Endometrial microvascular endothelial cells (primary cell): ENCODE results near the gene BNIP3. TPM values are rescaled to one million over a fixed set of nuclear protein-coding genes. Genes with fewer than 3 reads are reported as not detected.
"Not testable (repeated sequence)": the region's sequence is repeated elsewhere in the genome, so short reads cannot be mapped to it uniquely, and the experiment has no call there.

Source experiments
- in situ Hi-C: cut with HindIII; loops from 2 replicates; pipeline ENCODE4 v1.10.0; 2017; ENCODE audit warnings: low sequenced_read_pairs, low pct_unique_long_range_greater_than_20kb; ENCODE audit errors: inconsistent ontology term
- total RNA-seq: library from RNA; depleted of rRNA; stranded (reverse); fragments of >200 nt; gene quantifications from one replicate; pipeline ENCODE4 v1.2.3, GENCODE V29; 2015; ENCODE audit errors: inconsistent ontology term

BNIP3 gene
- total RNA-seq, 1 donor from 2014 or later, result 96.4 TPM

DNA sequence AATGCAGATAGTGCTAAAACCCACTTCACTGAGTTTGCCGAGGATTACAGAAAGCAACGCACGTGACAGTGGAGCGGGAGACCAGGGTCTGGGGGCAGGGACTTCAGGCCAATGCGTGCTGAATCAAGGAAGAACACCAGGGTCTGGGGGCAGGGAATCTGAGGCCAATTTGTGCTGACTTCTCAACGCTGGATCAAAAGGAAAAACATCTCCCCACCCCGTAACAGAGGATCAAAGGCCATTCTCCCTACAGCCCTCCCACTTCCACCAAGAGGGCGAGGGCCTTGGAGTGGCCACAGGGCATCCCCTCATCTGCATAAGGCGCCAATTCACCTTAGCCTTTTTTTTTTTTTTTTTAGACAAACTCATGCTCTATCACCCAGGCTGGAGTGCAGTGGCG lies 22.3 kb upstream of the BNIP3 start:
- in situ Hi-C loops, result no loop called here

- in situ Hi-C loops, result no loop called here
These were observed 21.7 kb upstream of the BNIP3 start for GRCh38 chr10:132003282-132003924.

DNA sequence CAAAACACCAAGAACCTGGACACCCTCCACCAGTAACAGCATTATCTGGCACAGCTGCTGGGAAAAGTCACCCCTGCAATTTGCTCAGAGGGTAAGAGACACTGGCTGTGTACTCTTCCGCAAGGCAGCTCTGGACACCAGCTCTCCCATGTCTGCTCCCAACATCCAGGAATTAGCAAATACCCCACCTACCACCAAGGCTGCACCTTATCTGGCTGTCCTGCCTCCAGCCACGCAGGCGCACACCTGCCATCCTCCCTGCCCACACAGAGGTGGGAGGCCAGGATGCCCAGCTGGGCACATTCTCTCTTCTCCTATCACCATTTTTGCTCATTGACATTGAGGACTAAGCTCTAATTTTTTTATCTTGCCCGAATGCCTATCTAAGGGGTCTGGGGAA lies 20.3 kb upstream of the BNIP3 start:
- in situ Hi-C loops, result no loop called here

GRCh38 chr10:132001238-132001972 lies 19.7 kb upstream of the BNIP3 start:
- in situ Hi-C loops, result no loop called here

DNA sequence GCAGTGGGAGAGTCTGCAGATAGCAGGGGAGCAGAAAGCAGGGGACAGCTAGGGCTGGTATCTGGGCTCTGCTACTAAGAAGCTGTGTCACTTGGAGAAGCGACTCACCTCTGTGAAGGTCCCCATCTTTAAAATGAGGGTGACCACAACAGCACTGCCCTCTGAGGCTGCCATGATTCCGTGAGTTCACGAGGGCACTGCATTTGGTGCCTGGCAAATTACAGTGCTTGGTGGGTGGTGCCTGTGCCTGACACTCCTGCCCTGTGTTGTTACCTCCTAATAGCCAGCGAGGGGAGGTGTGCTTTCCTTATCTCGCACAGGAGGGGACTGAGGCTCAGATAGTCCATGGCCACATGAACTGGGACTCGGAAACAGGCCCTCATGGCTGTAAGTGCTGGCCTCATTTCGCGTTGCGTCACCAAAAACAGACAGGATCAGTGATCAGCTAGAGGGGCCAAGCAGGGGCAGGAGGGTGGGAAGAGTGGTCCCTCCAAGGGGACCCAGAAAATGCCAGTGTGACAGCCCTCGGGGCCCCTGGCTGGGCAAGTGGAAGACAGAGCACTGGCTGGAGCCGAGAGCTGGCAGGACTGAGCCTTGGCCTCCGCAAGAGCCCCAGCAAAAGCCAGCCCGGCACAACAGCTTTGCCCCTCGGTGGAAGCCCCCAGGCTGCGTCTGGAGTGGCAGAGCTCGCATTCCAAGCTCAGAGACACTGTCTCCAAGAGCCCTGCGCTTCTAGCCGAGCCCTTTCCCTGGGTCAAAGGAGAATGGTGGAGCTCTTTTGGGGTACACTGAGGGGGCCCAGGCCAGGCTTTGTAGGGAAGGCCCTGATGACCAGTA lies 17.3 kb upstream of the BNIP3 start:
- in situ Hi-C loops, result no loop called here

DNA sequence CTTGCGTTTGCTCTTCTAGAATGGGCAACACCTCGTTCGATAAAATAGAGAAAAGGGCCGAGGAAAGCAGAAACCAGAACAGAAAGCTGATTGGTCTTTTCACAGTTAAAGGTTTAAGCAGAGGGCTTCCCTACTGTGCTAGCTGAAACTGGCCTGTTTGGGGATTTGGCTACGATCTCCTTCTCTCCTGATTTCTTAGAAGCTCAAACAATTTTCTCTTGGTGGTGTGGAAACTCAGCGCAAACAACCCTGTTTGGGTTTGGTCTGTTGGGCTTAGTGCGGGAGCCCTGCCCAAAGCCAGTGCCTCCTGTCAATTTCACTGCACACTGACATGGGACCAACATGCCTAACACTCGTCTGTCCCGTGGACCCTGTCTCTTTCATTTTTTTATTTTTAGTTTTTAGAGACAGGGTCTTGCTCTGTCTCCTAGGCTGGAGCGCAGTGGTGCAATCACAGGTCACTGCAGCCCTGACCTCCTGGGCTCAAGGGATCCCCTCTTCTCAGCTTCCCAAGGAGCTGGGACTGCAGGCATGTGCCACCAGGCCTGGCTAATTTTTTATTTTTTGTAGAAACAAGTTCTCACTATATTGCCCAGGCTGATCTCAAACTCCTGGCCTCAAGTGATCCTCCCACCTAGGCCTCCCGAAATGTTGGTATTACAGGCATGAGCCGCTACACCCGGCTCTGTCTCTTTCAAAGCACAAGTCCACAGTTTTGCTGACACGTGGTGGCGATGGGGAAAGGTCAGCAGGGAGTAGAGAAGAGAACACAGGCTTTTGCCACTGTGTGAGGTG lies 16.5 kb upstream of the BNIP3 start:
- in situ Hi-C loops, result no loop called here

DNA sequence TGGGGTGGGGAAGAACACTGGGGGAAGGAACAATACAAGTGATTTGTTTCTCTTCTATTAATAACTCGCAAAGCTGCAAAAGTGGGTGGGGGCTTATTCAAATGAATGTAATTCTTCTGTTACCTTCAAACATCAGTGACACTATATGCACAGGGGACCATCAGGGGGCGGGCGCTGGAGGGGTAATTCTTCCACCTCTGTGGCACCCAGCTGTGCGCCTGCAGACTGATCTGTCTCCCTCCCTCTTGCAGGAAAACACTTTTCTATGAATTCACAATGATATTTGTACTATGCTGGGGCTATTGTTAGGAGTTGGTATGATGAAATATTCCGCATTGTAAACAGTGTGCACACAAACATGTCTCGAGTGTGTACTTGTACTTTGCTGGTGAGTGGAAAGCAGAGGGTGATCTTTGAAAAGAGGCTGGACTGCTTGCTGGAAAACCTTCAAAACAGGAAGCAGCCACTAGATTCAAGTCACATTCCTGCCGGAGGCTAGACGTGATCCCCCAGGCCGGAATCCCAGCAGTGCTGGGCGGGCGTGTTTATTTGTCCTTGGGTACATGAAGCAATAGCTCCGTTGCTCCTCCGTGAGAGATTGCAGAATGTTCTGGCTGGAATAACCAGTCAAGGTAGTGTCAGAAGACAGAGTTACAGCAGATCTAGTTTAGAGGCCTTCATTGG lies 15.8 kb upstream of the BNIP3 start:
- in situ Hi-C loops, result no loop called here

DNA sequence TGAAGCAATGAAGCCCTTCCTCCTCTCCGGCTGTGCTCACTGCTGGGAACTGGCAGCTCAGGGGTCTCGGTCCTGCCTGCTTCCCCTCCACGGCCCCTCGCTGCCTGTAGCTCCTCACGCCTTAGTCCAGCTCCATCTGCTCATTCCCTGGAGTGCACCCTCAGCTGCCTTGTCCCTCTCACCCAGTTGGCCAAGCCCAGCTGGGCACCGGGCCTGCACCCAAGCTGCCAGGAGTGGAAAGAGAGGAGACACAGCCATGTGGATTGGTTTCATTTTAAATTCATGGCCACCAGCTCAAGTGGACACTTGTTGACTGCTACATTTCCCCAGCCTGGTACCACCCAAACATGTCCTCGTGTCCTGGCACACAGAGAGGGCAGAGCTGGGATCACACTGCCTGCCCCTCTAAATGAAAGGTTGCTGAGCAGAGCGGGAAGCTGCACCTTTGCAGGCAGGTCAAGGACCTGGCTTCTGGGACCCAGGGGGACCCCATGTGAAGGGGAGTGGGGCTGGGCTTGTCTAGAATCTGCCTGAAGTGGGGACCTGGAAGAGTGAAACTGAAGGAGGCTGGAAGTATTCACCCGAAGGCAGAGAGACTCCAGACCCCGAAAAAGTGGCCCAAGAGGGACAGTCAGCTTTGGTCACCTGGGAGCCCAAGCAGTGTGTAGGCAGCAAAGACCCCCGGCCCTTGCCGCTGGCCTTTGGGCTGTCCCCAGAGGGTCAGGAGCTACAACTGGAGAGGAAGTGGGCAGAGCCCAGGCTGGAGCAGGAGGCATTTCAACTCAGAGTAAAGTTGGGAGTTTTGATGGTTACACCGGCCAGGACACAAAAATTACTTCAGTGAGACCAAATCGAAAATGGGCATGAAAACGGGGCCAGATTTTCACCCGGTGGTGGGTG lies 15.0 kb upstream of the BNIP3 start:
- in situ Hi-C loops, result no loop called here

- in situ Hi-C loops, result no loop called here
These were observed 12.7 kb upstream of the BNIP3 start for GRCh38 chr10:131994435-131994834.

DNA sequence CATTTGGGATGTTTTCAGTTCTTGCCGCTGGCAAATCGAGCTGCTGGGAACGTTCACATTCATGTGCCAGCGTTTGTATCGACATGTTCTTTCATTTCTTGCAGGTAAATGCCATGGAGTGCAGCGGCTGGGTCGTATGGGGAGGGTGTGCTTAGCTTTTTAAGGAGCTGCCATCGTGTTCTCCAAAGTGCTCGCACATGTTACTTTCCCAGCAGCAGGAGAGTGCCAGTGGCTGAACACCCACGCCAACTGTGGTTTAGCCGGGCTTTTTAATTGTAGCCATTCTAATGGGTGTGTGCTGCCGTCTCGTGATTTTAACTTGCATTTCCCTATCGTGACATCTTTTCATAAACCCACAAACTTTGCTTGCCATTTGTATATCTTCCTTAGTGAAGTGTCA lies 11.6 kb upstream of the BNIP3 start:
- in situ Hi-C loops, result no loop called here

DNA sequence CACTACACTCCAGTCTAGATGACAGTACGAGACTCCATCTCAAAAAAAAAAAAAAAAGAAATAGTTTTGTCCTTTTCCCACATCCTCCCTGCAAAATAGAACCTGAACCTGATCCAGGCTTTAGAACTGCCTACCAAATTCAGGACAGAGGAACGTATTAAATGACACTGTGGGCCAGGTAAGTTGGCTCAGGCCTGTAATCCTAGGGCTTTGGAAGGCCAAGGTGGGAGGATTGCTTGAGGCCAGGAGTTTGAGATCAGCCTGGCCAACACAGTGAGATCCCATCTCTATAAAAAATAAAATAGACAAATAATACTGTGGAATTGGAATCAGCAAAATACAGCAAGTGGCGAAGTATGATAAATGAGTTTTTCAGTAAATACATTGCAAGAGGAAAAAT lies 10.0 kb upstream of the BNIP3 start:
- in situ Hi-C loops, result no loop called here

- in situ Hi-C loops, result not testable (repeated sequence)
These were observed 6.1 kb upstream of the BNIP3 start for GRCh38 chr10:131987786-131988185.

GRCh38 chr10:131987301-131987700 lies 5.6 kb upstream of the BNIP3 start:
- in situ Hi-C loops, result not testable (repeated sequence)

DNA sequence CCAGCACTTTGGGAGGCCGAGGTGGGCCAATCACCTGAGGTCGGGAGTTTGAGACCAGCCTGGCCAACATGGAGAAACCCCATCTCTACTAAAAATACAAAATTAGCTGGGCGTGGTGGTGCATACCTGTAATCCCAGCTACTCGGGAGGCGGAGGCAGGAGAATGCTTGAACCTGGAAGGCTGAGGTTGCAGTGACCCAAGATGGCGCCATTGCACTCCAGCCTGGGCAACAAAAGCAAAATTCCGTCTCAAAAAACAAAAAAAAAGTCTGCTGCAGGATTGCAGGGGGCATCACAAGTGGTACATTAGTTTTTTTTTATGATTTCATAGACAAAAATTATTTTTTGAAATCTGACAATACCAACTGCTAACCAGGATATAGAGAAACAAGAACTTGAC lies 5.1 kb upstream of the BNIP3 start:
- in situ Hi-C loops, result not testable (repeated sequence)

DNA sequence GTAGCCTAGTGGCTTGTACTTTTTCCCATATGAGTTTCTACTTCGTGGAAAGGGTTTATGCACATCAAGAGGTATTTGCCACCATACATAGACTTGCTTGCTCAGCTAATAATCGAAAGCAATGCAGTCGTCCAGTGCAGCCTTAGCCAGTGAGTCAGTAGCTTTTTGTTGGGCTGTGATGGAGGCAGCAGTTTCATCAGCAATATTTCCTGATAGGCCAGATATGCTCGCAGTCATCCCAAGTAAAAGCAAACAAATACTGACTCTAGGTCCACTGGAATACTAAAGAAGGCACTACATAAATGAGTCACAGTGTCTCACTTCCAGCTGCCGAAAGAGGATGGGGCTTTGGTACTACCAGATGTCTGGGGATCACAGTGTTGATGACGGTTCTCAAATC lies 2.1 kb upstream of the BNIP3 start:
- in situ Hi-C loops, result no loop called here

- in situ Hi-C loops, result no loop called here
These were observed 1.1 kb upstream of the BNIP3 start for GRCh38 chr10:131982796-131983195.

DNA sequence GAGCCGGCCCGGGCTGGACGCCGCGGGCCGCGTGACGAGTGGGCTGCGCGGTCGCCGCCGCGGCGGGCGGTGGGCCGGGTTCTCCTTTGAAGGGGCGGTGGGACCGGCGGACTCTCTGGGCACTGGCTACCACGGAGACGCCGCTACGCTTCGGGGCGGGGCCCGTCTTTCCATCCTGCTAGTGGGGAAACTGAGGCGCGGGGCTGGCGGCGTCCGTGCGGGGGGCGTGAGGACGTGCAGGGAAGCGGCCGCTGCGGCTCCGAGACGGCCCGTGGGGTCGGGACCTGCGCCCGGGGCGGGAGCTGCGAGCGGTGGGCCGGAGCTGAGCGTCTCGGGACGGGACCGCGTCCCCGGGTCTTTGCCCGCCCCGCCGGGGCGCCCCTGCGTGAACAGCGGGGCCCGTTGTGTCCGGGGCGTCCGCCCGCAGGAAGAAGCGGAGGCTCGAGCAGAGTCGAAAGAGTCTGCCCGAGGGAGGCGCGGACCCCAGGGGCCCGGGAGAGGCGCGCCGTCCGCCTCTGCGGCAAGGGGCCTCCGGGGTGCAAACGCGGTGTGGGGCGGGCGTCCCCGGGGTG lies 548 bp upstream of the BNIP3 start:
- in situ Hi-C loops, result no loop called here
